Muscle of leg (tissue), 11 donors: ENCODE results near the gene OR2H2. TPM values are rescaled to one million over a fixed set of nuclear protein-coding genes. Genes with fewer than 3 reads are reported as not detected.
A peak's percentile ranks its signal among the peaks of the same experiment; 100 is the strongest.

Experiments
- DNase-seq: peaks from one replicate; pipeline ENCODE4 v3.0.0; 2013
- H3K27ac ChIP-seq: one replicate; pipeline ENCODE4 v1.5.1; 2013; ENCODE audit warnings: mild to moderate bottlenecking, low read length, control low read depth
- H3K27me3 ChIP-seq: one replicate; pipeline ENCODE4 v1.6.1; 2013; ENCODE audit warnings: low read length; ENCODE audit not compliant: control insufficient read depth, insufficient read depth
- H3K36me3 ChIP-seq: one replicate; pipeline ENCODE4 v1.6.1; 2013; ENCODE audit warnings: low read length; ENCODE audit not compliant: control insufficient read depth, insufficient read depth
- H3K4me1 ChIP-seq: one replicate; pipeline ENCODE4 v1.6.1; 2013; ENCODE audit warnings: low read length; ENCODE audit not compliant: control insufficient read depth, insufficient read depth
- H3K4me3 ChIP-seq: one replicate; pipeline ENCODE4 v1.5.1; 2013; ENCODE audit warnings: low read length, control low read depth
- H3K9me3 ChIP-seq: replicated peaks from 2 replicates; pipeline ENCODE4 v1.6.1; 2013; ENCODE audit warnings: low read depth, low read length; ENCODE audit not compliant: control insufficient read depth
- WGBS: methylation state at CpG from one replicate; pipeline ENCODE4 v1.1.5; 2013; ENCODE audit warnings: missing lambda C conversion rate; ENCODE audit not compliant: insufficient coverage; 5-methylcytosine and 5-hydroxymethylcytosine counted together
- polyA plus RNA-seq, 8 donors: library from polyadenylated mRNA; unstranded; fragments of 120-200 nt; gene quantifications; one replicate each; pipeline versions ENCODE4 v1.2.1 to v1.2.3, GENCODE V29; 2013; ENCODE audit warnings: inconsistent platforms in 1 of 8, low replicate concordance in 1 of 8; ENCODE audit not compliant: insufficient read length in 8 of 8, insufficient read depth in 1 of 8
- total RNA-seq: library from RNA; stranded (reverse); fragments of 120-200 nt; gene quantifications from one replicate; pipeline ENCODE4 v1.2.4, GENCODE V29; 2013

Gene OR2H2
- total and polyA plus RNA-seq, 9 donors = 0.04 to 0.32 (median 0.15) TPM; not detected in 1

DNA sequence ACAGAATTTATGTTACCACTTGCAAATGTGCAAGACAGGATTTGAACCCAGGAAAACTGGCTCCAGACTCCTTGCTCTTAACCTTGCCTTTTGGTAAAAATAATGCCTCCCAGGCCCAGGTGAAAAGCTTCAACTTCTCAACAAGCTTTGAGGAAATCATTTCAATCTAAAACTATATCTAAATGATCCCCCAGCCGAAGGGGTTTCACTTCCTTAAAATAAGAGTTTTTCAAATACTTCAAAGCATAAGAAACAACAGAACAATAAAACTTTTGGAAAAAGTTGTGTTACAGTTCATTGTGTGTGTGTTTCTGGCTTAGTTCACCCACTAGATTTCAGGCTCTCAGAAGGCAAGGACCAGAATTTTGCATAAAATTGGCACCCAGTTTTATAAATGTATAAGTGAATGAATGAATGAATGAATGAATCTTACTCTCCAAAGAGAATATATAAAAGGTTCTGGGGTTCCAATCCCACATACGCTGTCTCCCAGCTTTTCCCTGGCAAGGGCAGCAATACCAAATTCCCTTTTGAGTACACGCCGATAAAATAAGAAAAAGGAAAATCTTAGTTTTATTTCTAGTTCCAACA, 5.4 kb downstream of the OR2H2 start:
- Histone ChIP-seq H3K36me3 (no peaks in the 10 kb centered on the region), H3K4me3 (no peak overlapping the region), H3K27ac (no peak overlapping the region), H3K27me3 (no peaks in the 10 kb centered on the region), H3K9me3 (no peaks in the 10 kb centered on the region), H3K4me1 (peaks cover 5% of the 10 kb centered on the region)
- DNase-seq = no peak
- WGBS = 100% methylated on average over 2 of the region's 4 CpGs

GRCh38 chr6:29591677-29592076, 6.8 kb downstream of the OR2H2 start:
- no peak for DNase-seq
- Histone ChIP-seq H3K27me3 (no peaks in the 10 kb centered on the region), H3K36me3 (no peaks in the 10 kb centered on the region), H3K9me3 (no peaks in the 10 kb centered on the region), H3K4me3 (no peak overlapping the region), H3K4me1 (peaks cover 5% of the 10 kb centered on the region), H3K27ac (no peak overlapping the region)
- 90% methylated on average over 2 of the region's 2 CpGs for whole genome bisulfite sequencing

DNA sequence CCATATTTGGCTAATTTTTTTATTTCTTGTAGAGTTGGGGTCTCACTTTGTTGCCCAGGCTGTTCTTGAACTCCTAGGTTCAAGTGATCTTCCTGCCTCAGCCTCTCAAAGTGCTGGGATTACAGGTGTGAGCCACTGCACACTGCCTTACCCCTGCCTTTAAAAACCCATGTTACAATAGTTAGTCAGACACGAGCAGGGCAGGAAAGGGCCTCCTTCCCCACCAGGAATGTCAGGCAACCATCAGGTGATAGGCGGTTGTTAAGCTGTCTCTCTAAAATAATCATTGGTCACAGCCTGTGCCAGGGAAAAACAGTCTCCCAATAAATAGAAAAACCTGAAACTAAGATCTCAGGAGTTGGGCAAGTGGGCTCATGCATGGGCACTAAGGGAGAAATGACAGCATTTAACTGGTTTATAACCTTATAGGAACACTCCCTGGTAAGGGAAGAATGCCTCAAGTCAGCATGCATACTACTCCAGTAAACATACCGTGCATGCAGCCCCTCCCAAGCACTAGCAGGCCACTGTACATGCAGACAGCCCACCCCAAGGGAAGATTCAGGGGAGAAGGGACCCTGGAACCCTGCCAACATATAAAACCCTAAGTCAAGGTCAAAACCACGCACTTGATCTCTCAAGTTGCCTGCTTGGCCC, 8.4 kb downstream of the OR2H2 start:
- peak; percentile 16 for DNase-seq
- Histone ChIP-seq H3K4me1 (peaks cover 5% of the 10 kb centered on the region), H3K9me3 (no peaks in the 10 kb centered on the region), H3K27me3 (no peaks in the 10 kb centered on the region), H3K4me3 (no peak overlapping the region), H3K27ac (no peak overlapping the region), H3K36me3 (no peaks in the 10 kb centered on the region)
- 0% methylated on average over 1 of the region's 4 CpGs for WGBS

DNA sequence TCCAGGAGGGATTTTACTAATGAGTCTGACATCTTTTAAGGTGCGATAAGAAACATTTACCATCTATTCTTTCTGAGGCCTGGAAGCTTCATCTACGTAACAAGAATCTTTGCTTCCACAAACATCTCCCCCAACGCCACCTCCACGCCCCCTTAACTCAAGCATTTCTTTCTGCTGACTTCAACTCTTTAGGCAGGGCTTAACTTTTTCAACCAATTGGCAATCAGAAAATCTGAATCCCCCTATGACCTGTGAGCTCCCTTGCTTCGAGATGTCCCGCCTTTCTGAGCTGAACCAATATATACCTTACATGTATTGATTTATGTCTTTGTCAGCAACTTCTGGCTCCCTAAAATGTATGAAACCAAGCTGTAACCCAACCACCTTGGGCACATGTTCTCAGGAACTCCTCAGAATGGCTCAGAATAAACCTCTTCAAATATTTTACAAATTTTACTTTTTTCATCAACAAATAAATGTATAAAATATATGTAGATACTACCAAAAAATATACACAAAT, 11.5 kb downstream of the OR2H2 start:
- H3K4me3 ChIP-seq = no peak overlapping the region
- DNase-seq = no peak
- no peaks in the 10 kb centered on the region for H3K27me3 ChIP-seq
- 51% methylated on average over 4 of the region's 6 CpGs for WGBS
- peaks cover 5% of the 10 kb centered on the region for H3K4me1 ChIP-seq
- no peak overlapping the region for H3K27ac ChIP-seq
- H3K9me3 ChIP-seq = no peaks in the 10 kb centered on the region
- H3K36me3 ChIP-seq = peaks cover 3% of the 10 kb centered on the region

GRCh38 chr6:29597184-29597583, 12.3 kb downstream of the OR2H2 start:
- Histone ChIP-seq H3K4me1 (peaks cover 5% of the 10 kb centered on the region), H3K36me3 (peaks cover 6% of the 10 kb centered on the region), H3K4me3 (no peak overlapping the region), H3K27me3 (no peaks in the 10 kb centered on the region), H3K27ac (no peak overlapping the region), H3K9me3 (no peaks in the 10 kb centered on the region)
- DNase-seq = no peak
- WGBS = no CpG with 5 or more reads among the region's 2 CpGs

GRCh38 chr6:29598172-29598747, 13.3 kb downstream of the OR2H2 start:
- Histone ChIP-seq H3K9me3 (no peaks in the 10 kb centered on the region), H3K4me1 (peaks cover 5% of the 10 kb centered on the region), H3K27ac (no peak overlapping the region), H3K36me3 (peaks cover 15% of the 10 kb centered on the region), H3K4me3 (no peak overlapping the region), H3K27me3 (no peaks in the 10 kb centered on the region)
- DNase-seq = no peak
- 46% methylated on average over 2 of the region's 2 CpGs for WGBS

GRCh38 chr6:29602564-29603361, 17.8 kb downstream of the OR2H2 start:
- Histone ChIP-seq H3K36me3 (peaks cover 50% of the 10 kb centered on the region), H3K4me3 (no peak overlapping the region), H3K27me3 (no peaks in the 10 kb centered on the region), H3K4me1 (no peaks in the 10 kb centered on the region), H3K9me3 (no peaks in the 10 kb centered on the region), H3K27ac (no peak overlapping the region)
- 66% methylated on average over 11 of the region's 12 CpGs for WGBS
- no peak for DNase-seq

DNA sequence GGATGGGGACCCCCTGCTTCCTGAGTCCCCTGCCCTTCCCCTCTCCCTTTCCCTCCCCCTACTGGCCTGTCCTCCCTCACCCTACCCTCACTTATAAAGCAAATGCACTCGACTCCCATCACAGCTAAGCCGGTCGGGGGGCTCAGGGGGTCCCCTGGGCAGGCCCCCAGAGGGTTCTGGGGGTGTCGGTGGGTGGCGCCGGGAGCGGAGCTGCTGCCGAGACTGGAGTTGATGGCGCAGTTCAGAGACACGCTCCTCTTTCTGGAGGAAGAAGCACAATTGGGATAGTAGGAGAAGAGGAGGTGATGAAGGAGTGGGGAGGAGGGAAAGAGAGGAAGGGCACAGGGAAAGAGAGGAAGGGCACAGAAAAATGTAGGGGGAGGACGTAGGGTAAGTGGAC, 18.5 kb downstream of the OR2H2 start:
- Histone ChIP-seq H3K9me3 (no peaks in the 10 kb centered on the region), H3K4me1 (no peaks in the 10 kb centered on the region), H3K27me3 (no peaks in the 10 kb centered on the region), H3K4me3 (no peak overlapping the region), H3K36me3 (peaks cover 56% of the 10 kb centered on the region), H3K27ac (no peak overlapping the region)
- WGBS = 84% methylated on average over 10 of the region's 11 CpGs
- DNase-seq = no peak

GRCh38 chr6:29603930-29604329, 19.0 kb downstream of the OR2H2 start:
- peak; percentile 43 for DNase-seq
- 82% methylated on average over 2 of the region's 2 CpGs for WGBS
- Histone ChIP-seq H3K4me3 (no peak overlapping the region), H3K9me3 (no peaks in the 10 kb centered on the region), H3K27ac (no peak overlapping the region), H3K4me1 (no peaks in the 10 kb centered on the region), H3K36me3 (peaks cover 59% of the 10 kb centered on the region), H3K27me3 (no peaks in the 10 kb centered on the region)

GRCh38 chr6:29608131-29608530, 23.2 kb downstream of the OR2H2 start:
- no peaks in the 10 kb centered on the region for H3K4me1 ChIP-seq
- no peak for DNase-seq
- H3K4me3 ChIP-seq = no peak overlapping the region
- H3K36me3 ChIP-seq = peaks cover 68% of the 10 kb centered on the region
- H3K27me3 ChIP-seq = no peaks in the 10 kb centered on the region
- no peak overlapping the region for H3K27ac ChIP-seq
- no peaks in the 10 kb centered on the region for H3K9me3 ChIP-seq
